ENCODE data around the gene POLN.

The POLN gene

GRCh38 chr4:2262944-2263250 lies 21.0 kb upstream of the POLN start:
- no peak for ATAC-seq
- TF ChIP-seq ZNF565 (CRISPR knock-in tag; conservative IDR thresholded peaks at IDR 0.05; ENCODE audit: low read depth) (no peak), ZNF8 (CRISPR knock-in tag; IDR thresholded peaks at IDR 0.05) (no peak), PPARA (CRISPR knock-in tag; IDR thresholded peaks at IDR 0.05; ENCODE audit: borderline replicate concordance) (no peak), ZFP3 (CRISPR knock-in tag; IDR thresholded peaks at IDR 0.05) (no peak), BACH2 (CRISPR knock-in tag; IDR thresholded peaks at IDR 0.05; ENCODE audit: borderline replicate concordance) (no peak), RARB (CRISPR knock-in tag; IDR thresholded peaks at IDR 0.05) (no peak), CSDC2 (CRISPR knock-in tag; IDR thresholded peaks at IDR 0.05) (no peak), ZFP30 (CRISPR knock-in tag; IDR thresholded peaks at IDR 0.05) (no peak)
- TF ChIP-seq, protein P1, sequence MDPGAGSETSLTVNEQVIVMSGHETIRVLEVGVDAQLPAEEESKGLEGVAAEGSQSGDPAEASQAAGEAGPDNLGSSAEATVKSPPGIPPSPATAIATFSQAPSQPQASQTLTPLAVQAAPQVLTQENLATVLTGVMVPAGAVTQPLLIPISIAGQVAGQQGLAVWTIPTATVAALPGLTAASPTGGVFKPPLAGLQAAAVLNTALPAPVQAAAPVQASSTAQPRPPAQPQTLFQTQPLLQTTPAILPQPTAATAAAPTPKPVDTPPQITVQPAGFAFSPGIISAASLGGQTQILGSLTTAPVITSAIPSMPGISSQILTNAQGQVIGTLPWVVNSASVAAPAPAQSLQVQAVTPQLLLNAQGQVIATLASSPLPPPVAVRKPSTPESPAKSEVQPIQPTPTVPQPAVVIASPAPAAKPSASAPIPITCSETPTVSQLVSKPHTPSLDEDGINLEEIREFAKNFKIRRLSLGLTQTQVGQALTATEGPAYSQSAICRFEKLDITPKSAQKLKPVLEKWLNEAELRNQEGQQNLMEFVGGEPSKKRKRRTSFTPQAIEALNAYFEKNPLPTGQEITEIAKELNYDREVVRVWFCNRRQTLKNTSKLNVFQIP (CRISPR knock-in tag; IDR thresholded peaks at IDR 0.05; ENCODE audit: borderline replicate concordance, low read depth), result no peak

GRCh38 chr4:2262145-2262943 lies 20.4 kb upstream of the POLN start:
- ATAC-seq, result peak; percentile 96
- TF ChIP-seq GLIS3 (CRISPR knock-in tag; IDR thresholded peaks at IDR 0.05) (no peak), ZFP30 (CRISPR knock-in tag; IDR thresholded peaks at IDR 0.05) (no peak), ESRRG (CRISPR knock-in tag; IDR thresholded peaks at IDR 0.05) (no peak), TOX (CRISPR knock-in tag; IDR thresholded peaks at IDR 0.05; ENCODE audit: borderline replicate concordance) (no peak), CSDC2 (CRISPR knock-in tag; IDR thresholded peaks at IDR 0.05) (no peak), RARB (CRISPR knock-in tag; IDR thresholded peaks at IDR 0.05) (no peak), PPARA (CRISPR knock-in tag; IDR thresholded peaks at IDR 0.05; ENCODE audit: borderline replicate concordance) (no peak), OSR1 (CRISPR knock-in tag; IDR thresholded peaks at IDR 0.05) (no peak)

GRCh38 chr4:2261853-2262144 lies 19.9 kb upstream of the POLN start, which contains the start of gene MXD4:
Gene MXD4, minus strand, starts transcription at chr4:2262109. Its CDS starts 129 bp downstream, at chr4:2261980.
- no peak for ATAC-seq
- TF ChIP-seq ZFP30 (CRISPR knock-in tag; IDR thresholded peaks at IDR 0.05) (no peak), ISL1 (CRISPR knock-in tag; IDR thresholded peaks at IDR 0.05) (no peak), TCF4 (CRISPR knock-in tag; IDR thresholded peaks at IDR 0.05; ENCODE audit: borderline replicate concordance) (no peak), ZNF70 (CRISPR knock-in tag; IDR thresholded peaks at IDR 0.05) (no peak), ZFP3 (CRISPR knock-in tag; IDR thresholded peaks at IDR 0.05) (no peak), TOX (CRISPR knock-in tag; IDR thresholded peaks at IDR 0.05; ENCODE audit: borderline replicate concordance) (no peak), ZNF8 (CRISPR knock-in tag; IDR thresholded peaks at IDR 0.05) (no peak), ARNTL (CRISPR knock-in tag; IDR thresholded peaks at IDR 0.05; ENCODE audit: borderline replicate concordance, low read depth) (no peak), RARB (CRISPR knock-in tag; IDR thresholded peaks at IDR 0.05) (no peak)
- TF ChIP-seq, protein P2, sequence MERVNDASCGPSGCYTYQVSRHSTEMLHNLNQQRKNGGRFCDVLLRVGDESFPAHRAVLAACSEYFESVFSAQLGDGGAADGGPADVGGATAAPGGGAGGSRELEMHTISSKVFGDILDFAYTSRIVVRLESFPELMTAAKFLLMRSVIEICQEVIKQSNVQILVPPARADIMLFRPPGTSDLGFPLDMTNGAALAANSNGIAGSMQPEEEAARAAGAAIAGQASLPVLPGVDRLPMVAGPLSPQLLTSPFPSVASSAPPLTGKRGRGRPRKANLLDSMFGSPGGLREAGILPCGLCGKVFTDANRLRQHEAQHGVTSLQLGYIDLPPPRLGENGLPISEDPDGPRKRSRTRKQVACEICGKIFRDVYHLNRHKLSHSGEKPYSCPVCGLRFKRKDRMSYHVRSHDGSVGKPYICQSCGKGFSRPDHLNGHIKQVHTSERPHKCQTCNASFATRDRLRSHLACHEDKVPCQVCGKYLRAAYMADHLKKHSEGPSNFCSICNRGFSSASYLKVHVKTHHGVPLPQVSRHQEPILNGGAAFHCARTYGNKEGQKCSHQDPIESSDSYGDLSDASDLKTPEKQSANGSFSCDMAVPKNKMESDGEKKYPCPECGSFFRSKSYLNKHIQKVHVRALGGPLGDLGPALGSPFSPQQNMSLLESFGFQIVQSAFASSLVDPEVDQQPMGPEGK (CRISPR knock-in tag; IDR thresholded peaks at IDR 0.05; ENCODE audit: borderline replicate concordance), result no peak

- TF ChIP-seq, protein P2 (CRISPR knock-in tag; IDR thresholded peaks at IDR 0.05; ENCODE audit: borderline replicate concordance), result no peak
- TF ChIP-seq ZNF70 (CRISPR knock-in tag; IDR thresholded peaks at IDR 0.05) (no peak), CSDC2 (CRISPR knock-in tag; IDR thresholded peaks at IDR 0.05) (no peak), TCF4 (CRISPR knock-in tag; IDR thresholded peaks at IDR 0.05; ENCODE audit: borderline replicate concordance) (no peak), ZFP3 (CRISPR knock-in tag; IDR thresholded peaks at IDR 0.05) (no peak), TOX (CRISPR knock-in tag; IDR thresholded peaks at IDR 0.05; ENCODE audit: borderline replicate concordance) (no peak), ZNF8 (CRISPR knock-in tag; IDR thresholded peaks at IDR 0.05) (no peak)
- TF ChIP-seq, protein P3, sequence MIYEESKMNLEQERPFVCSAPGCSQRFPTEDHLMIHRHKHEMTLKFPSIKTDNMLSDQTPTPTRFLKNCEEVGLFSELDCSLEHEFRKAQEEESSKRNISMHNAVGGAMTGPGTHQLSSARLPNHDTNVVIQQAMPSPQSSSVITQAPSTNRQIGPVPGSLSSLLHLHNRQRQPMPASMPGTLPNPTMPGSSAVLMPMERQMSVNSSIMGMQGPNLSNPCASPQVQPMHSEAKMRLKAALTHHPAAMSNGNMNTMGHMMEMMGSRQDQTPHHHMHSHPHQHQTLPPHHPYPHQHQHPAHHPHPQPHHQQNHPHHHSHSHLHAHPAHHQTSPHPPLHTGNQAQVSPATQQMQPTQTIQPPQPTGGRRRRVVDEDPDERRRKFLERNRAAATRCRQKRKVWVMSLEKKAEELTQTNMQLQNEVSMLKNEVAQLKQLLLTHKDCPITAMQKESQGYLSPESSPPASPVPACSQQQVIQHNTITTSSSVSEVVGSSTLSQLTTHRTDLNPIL (CRISPR knock-in tag; IDR thresholded peaks at IDR 0.05; ENCODE audit: low read depth), result no peak
- no peak for ATAC-seq
Observed at GRCh38 chr4:2261110-2261852, 19.4 kb upstream of the POLN start.

Measured in SK-N-SH treated with all-trans-retinoic acid at 6 μM for 48 hours (cell line).